Adrenal gland (tissue), 12 donors: ENCODE results near the gene TCAIM. TPM values are rescaled to one million over a fixed set of nuclear protein-coding genes. Genes with fewer than 3 reads are reported as not detected.

Experiments used
- DNase-seq, 7 donors: peaks; one replicate each; pipeline ENCODE4 v3.0.0-alpha.2; 2019 to 2020
- H3K27ac ChIP-seq, 5 donors: fragments of 200-600 bp; sonication (generic) in 4 of 5; 1 replicate in 3 of 5; 2 replicates in 2 of 5; pipeline versions ENCODE4 v1.5.1 to v1.8.0; 2016 to 2020; ENCODE audit warnings: mild to moderate bottlenecking in 1 of 5
- H3K27me3 ChIP-seq: fragments of 200-600 bp; 2 replicates; pipeline ENCODE4 v1.8.0; 2021
- H3K36me3 ChIP-seq, 2 donors: fragments of 200-600 bp; replicated peaks in 1 of 2; 1 replicate in 1 of 2; 2 replicates in 1 of 2; pipeline versions ENCODE4 v1.5.1 to v1.8.0; 2018 to 2022
- H3K4me1 ChIP-seq, 2 donors: fragments of 200-600 bp; replicated peaks in 1 of 2; 1 replicate in 1 of 2; 2 replicates in 1 of 2; pipeline versions ENCODE4 v1.5.1 to v1.8.0; 2018 to 2021
- H3K4me3 ChIP-seq, 4 donors: fragments of 200-600 bp; sonication (generic) in 3 of 4; one replicate each; pipeline ENCODE4 v1.5.1; 2016 to 2018
- H3K9me3 ChIP-seq, 3 donors: fragments of 200-600 bp; sonication (generic) in 1 of 3; replicated peaks in 1 of 3; 1 replicate in 2 of 3; 2 replicates in 1 of 3; pipeline versions ENCODE4 v1.5.1 to v1.8.0; 2016 to 2021
- CTCF ChIP-seq, 6 experiments: fragments of 450-650 bp in 4 of 6; fragments of 200-600 bp in 2 of 6; sonication (generic) in 1 of 6; IDR thresholded peaks; 1 replicate in 5 of 6; 2 replicates in 1 of 6; pipeline versions ENCODE4 v1.5.1 to v1.8.0; 2016 to 2021; ENCODE audit warnings: antibody characterized with exemption in 6 of 6, mild to moderate bottlenecking in 2 of 6, moderate library complexity in 1 of 6
- POLR2A ChIP-seq, 2 donors: fragments of 450-650 bp; IDR thresholded peaks; one replicate each; pipeline ENCODE4 v1.6.1; 2017; ENCODE audit warnings: antibody characterized with exemption in 2 of 2, mild to moderate bottlenecking in 2 of 2, moderate library complexity in 1 of 2
- WGBS, 4 donors: extraction: QIAGEN DNeasy Blood & Tissue Kit in 2 of 4; methylation state at CpG; one replicate each; pipeline versions ENCODE4 v1.1.5 to v1.1.7; 2013 to 2017; 5-methylcytosine and 5-hydroxymethylcytosine counted together
- intact Hi-C, 2 donors: fragments of 100-400 bp; cut with DNase I; formaldehyde crosslinking; loops; one replicate each; pipeline versions ENCODE4 v1.14.1 to v1.15.0; 2022 to 2023
- polyA plus RNA-seq, 3 donors: library from polyadenylated mRNA; stranded (reverse); fragments of 200-250 nt in 2 of 3; fragments of 350-450 nt in 1 of 3; fragmentation: Illumina TruSeq in 1 of 3; extraction: RNeasy Lipid Tissue Mini Kit (QIAGEN cat#74804) in 1 of 3; gene quantifications; one replicate each; pipeline ENCODE4 v1.2.3, GENCODE V29; 2013 to 2014
- total RNA-seq, 9 donors: library from RNA; depleted of rRNA in 4 of 9; stranded (reverse); fragments of >200 nt in 4 of 9; fragments of 120-200 nt in 1 of 9; fragmentation: NEBNext Ultra II Directional in 1 of 9; extraction: Animal tissue kit (Norgen Biotek cat#: 25700) in 1 of 9; gene quantifications; one replicate each; pipeline versions ENCODE4 v1.1.0 to v1.2.4, GENCODE V29; 2013 to 2023
- donor health status: healthy with polysubstance abuse.
- donor health status: Bipolar disorder and iron deficiency.
- donor health status: DM: yes; HTN: yes; CAD: no.
- donor health status: DM: no; HTN: no; CAD: no.
- donor health status: DM: no; HTN: no; CAD: no.
- donor health status: DM: yes; HTN: yes; CAD: no.

Gene TCAIM
- total and polyA plus RNA-seq, 12 donors, result 11.8 to 51.9 (median 31.8) TPM

- TF ChIP-seq CTCF (IDR thresholded peaks at IDR 0.05) (no peak), POLR2A (IDR thresholded peaks at IDR 0.05) (no peak)
- H3K4me1 ChIP-seq, result peaks cover 0 to 11% of the 10 kb centered on the region in 2 donors
- H3K27me3 ChIP-seq, result no peaks in the 10 kb centered on the region
- no peaks in the 10 kb centered on the region for H3K9me3 ChIP-seq
- DNase-seq, result peak in 1 of 7 donors; percentile 30
- intact Hi-C loops, result no loop called here
- no peak overlapping the region for H3K27ac ChIP-seq
- H3K4me3 ChIP-seq, result no peak overlapping the region
- peaks cover 0 to 38% of the 10 kb centered on the region in 2 donors for H3K36me3 ChIP-seq
- WGBS, 4 donors, result 93 to 97% (median 95%) methylated on average over 7 of the region's 7 CpGs
Measured at GRCh38 chr3:44444896-44445691, 106.5 kb downstream of the TCAIM start.

GRCh38 chr3:44445786-44446185 lies 107.2 kb downstream of the TCAIM start:
- 95 to 100% (median 97%) methylated on average over 4 to 5 of the region's 5 CpGs for WGBS, 4 donors
- TF ChIP-seq CTCF (IDR thresholded peaks at IDR 0.05) (no peak), POLR2A (IDR thresholded peaks at IDR 0.05) (no peak)
- H3K36me3 ChIP-seq, result peaks cover 0 to 45% of the 10 kb centered on the region in 2 donors
- H3K4me1 ChIP-seq, result peaks cover 0 to 4% of the 10 kb centered on the region in 2 donors
- no peak overlapping the region for H3K4me3 ChIP-seq
- H3K27ac ChIP-seq, result no peak overlapping the region
- intact Hi-C loops, result no loop called here
- no peaks in the 10 kb centered on the region for H3K27me3 ChIP-seq
- no peak for DNase-seq
- H3K9me3 ChIP-seq, result no peaks in the 10 kb centered on the region

GRCh38 chr3:44446929-44447328 lies 108.4 kb downstream of the TCAIM start:
- no peaks in the 10 kb centered on the region for H3K9me3 ChIP-seq
- WGBS, 4 donors, result 95 to 97% (median 95%) methylated on average over 5 of the region's 5 CpGs
- peaks cover 0 to 48% of the 10 kb centered on the region in 2 donors for H3K36me3 ChIP-seq
- H3K4me1 ChIP-seq, result no peaks in the 10 kb centered on the region
- intact Hi-C loops, result no loop called here
- no peak overlapping the region for H3K27ac ChIP-seq
- H3K4me3 ChIP-seq, result no peak overlapping the region
- H3K27me3 ChIP-seq, result no peaks in the 10 kb centered on the region
- TF ChIP-seq CTCF (IDR thresholded peaks at IDR 0.05) (no peak), POLR2A (IDR thresholded peaks at IDR 0.05) (no peak)
- DNase-seq, result no peak

- Histone ChIP-seq H3K4me1 (no peaks in the 10 kb centered on the region), H3K27me3 (no peaks in the 10 kb centered on the region), H3K36me3 (peaks cover 0 to 76% of the 10 kb centered on the region in 2 donors), H3K27ac (no peak overlapping the region), H3K4me3 (no peak overlapping the region), H3K9me3 (no peaks in the 10 kb centered on the region)
- intact Hi-C loops, result no loop called here
- TF ChIP-seq CTCF (IDR thresholded peaks at IDR 0.05) (no peak), POLR2A (IDR thresholded peaks at IDR 0.05) (no peak)
- WGBS, 4 donors, result 93 to 100% (median 96%) methylated on average over 3 of the region's 3 CpGs
- no peak for DNase-seq
Measured at GRCh38 chr3:44451441-44451840, 112.9 kb downstream of the TCAIM start.
